HL-60 (cell line): Measurements from ENCODE around the gene LRCH2.

Experiments used
- DNase-seq, 2 experiments: peaks; one replicate each; pipeline ENCODE4 v3.0.0-alpha.2; 2010 to 2020; ENCODE audit warnings: low read depth in 1 of 2, low spot score in 1 of 2
- H3K27ac ChIP-seq: fragments of 250-450 bp; sonication (Bioruptor Pico); replicated peaks from 2 replicates; pipeline ENCODE4 v1.5.1; 2020; ENCODE audit warnings: mild to moderate bottlenecking, moderate library complexity
- H3K27me3 ChIP-seq: fragments of 250-450 bp; sonication (Bioruptor Pico); 2 replicates; pipeline ENCODE4 v1.5.1; 2021; ENCODE audit warnings: mild to moderate bottlenecking, moderate library complexity; ENCODE audit not compliant: insufficient read depth, poor library complexity, severe bottlenecking
- H3K4me3 ChIP-seq: replicated peaks from 2 replicates; pipeline ENCODE4 v1.5.1; 2011; ENCODE audit warnings: mild to moderate bottlenecking, control low read depth, low read length; ENCODE audit not compliant: insufficient read depth
- CTCF ChIP-seq: IDR thresholded peaks from one replicate; pipeline ENCODE4 v1.5.1; 2011; ENCODE audit warnings: low read length, control low read depth, inconsistent platforms; ENCODE audit not compliant: insufficient read depth
- GABPA ChIP-seq: IDR thresholded peaks from 2 replicates; pipeline ENCODE4 v1.6.1; 2012; ENCODE audit warnings: low read depth
- POLR2AphosphoS5 ChIP-seq: IDR thresholded peaks from 2 replicates; pipeline ENCODE4 v1.6.1; 2012; ENCODE audit warnings: low read depth
- REST ChIP-seq: IDR thresholded peaks from 2 replicates; pipeline ENCODE4 v1.6.1; 2012; ENCODE audit warnings: low read depth; ENCODE audit not compliant: insufficient replicate concordance
- SPI1 ChIP-seq: IDR thresholded peaks from 2 replicates; pipeline ENCODE4 v1.6.1; 2012; ENCODE audit warnings: low read depth, mild to moderate bottlenecking, borderline replicate concordance

The LRCH2 gene

GRCh38 chrX:115255003-115255402 lies 21.1 kb upstream of the LRCH2 start:
- Histone ChIP-seq H3K4me3 (no peak overlapping the region), H3K27ac (no peak overlapping the region), H3K27me3 (no peaks in the 10 kb centered on the region)
- TF ChIP-seq REST = no peak
- TF ChIP-seq SPI1 = no peak
- TF ChIP-seq POLR2AphosphoS5 = no peak
- TF ChIP-seq CTCF = no peak
- no peak for TF ChIP-seq GABPA
- no peak for DNase-seq

GRCh38 chrX:115251458-115252233 lies 17.8 kb upstream of the LRCH2 start:
- Histone ChIP-seq H3K27ac (no peak overlapping the region), H3K27me3 (no peaks in the 10 kb centered on the region), H3K4me3 (no peak overlapping the region)
- no peak for TF ChIP-seq SPI1
- TF ChIP-seq CTCF = no peak
- TF ChIP-seq GABPA = no peak
- TF ChIP-seq REST = no peak
- no peak for TF ChIP-seq POLR2AphosphoS5
- DNase-seq = no peak

- Histone ChIP-seq H3K27me3 (peaks cover 9% of the 10 kb centered on the region), H3K4me3 (no peak overlapping the region), H3K27ac (no peak overlapping the region)
- no peak for TF ChIP-seq GABPA
- TF ChIP-seq CTCF = no peak
- no peak for TF ChIP-seq SPI1
- no peak for TF ChIP-seq POLR2AphosphoS5
- TF ChIP-seq REST = no peak
- DNase-seq = no peak
These were observed 3.2 kb upstream of the LRCH2 start for GRCh38 chrX:115237056-115237455.
